MCF 10A (cell line): ENCODE data around the gene SMIM38. TPM values are rescaled to one million over a fixed set of nuclear protein-coding genes. Genes with fewer than 3 reads are reported as not detected.
A peak's percentile ranks its signal among the peaks of the same experiment; 100 is the strongest.

ENCODE experiments used
- BruUV-seq: library from RNA; stranded (reverse); fragments of 400-500 nt; replicated peaks from 2 replicates; lab custom pipeline; 2021; lab: Mats Ljungman, UMichigan
- CTCF ChIA-PET: fragments of 300-600 bp; sonication (Branson Sonifier 250); formaldehyde crosslinking; extraction: SDS; loops from one replicate; lab custom pipeline; 2021; ENCODE audit warnings: antibody characterized with exemption, inconsistent platforms; lab: Yijun Ruan, JAX
- POLR2A ChIA-PET: fragments of 300-600, 350-650 bp; sonication (Branson Sonifier 250); formaldehyde crosslinking; extraction: SDS; loops from one replicate; lab custom pipeline; 2020; ENCODE audit warnings: antibody characterized with exemption, inconsistent platforms; lab: Yijun Ruan, JAX
- DNase-seq: peaks from one replicate; pipeline ENCODE4 v3.0.0-alpha.2; 2018; ENCODE audit not compliant: unreplicated experiment
- H3K27ac Mint-ChIP-seq: one replicate; pipeline ENCODE4 v1.8.0; 2022; ENCODE audit warnings: mild to moderate bottlenecking, low read depth, mixed read lengths; ENCODE audit not compliant: unreplicated experiment
- H3K27me3 Mint-ChIP-seq: one replicate; pipeline ENCODE4 v1.8.0; 2022; ENCODE audit warnings: mixed read lengths; ENCODE audit not compliant: insufficient read depth, unreplicated experiment
- H3K36me3 Mint-ChIP-seq: one replicate; pipeline ENCODE4 v1.8.0; 2022; ENCODE audit warnings: mild to moderate bottlenecking, moderate library complexity, mixed read lengths; ENCODE audit not compliant: insufficient read depth, unreplicated experiment
- H3K4me1 Mint-ChIP-seq: one replicate; pipeline ENCODE4 v1.8.0; 2022; ENCODE audit warnings: mixed read lengths; ENCODE audit not compliant: insufficient read depth, unreplicated experiment
- H3K4me3 Mint-ChIP-seq: one replicate; pipeline ENCODE4 v1.8.0; 2022; ENCODE audit warnings: mild to moderate bottlenecking, moderate library complexity, mixed read lengths; ENCODE audit not compliant: unreplicated experiment
- H3K9me3 Mint-ChIP-seq: one replicate; pipeline ENCODE4 v1.8.0; 2022; ENCODE audit warnings: mixed read lengths; ENCODE audit not compliant: unreplicated experiment
- intact Hi-C: fragments of 100-400 bp; cut with micrococcal nuclease; formaldehyde crosslinking; loops from 2 replicates; pipeline ENCODE4 v1.14.1; 2022
- total RNA-seq: library from RNA; stranded (reverse); gene quantifications from 2 replicates; pipeline ENCODE4 v1.2.3, GENCODE V29; 2022
- TF ChIP-seq, protein P1 (sequence below): fragments of 200-600 bp; IDR thresholded peaks from one replicate; pipeline ENCODE4 v1.8.0; 2022; ENCODE audit warnings: antibody characterized with exemption, mild to moderate bottlenecking; ENCODE audit not compliant: unreplicated experiment

Gene SMIM38
- total RNA-seq, 1 experiment from 2014 or later: not detected

DNA sequence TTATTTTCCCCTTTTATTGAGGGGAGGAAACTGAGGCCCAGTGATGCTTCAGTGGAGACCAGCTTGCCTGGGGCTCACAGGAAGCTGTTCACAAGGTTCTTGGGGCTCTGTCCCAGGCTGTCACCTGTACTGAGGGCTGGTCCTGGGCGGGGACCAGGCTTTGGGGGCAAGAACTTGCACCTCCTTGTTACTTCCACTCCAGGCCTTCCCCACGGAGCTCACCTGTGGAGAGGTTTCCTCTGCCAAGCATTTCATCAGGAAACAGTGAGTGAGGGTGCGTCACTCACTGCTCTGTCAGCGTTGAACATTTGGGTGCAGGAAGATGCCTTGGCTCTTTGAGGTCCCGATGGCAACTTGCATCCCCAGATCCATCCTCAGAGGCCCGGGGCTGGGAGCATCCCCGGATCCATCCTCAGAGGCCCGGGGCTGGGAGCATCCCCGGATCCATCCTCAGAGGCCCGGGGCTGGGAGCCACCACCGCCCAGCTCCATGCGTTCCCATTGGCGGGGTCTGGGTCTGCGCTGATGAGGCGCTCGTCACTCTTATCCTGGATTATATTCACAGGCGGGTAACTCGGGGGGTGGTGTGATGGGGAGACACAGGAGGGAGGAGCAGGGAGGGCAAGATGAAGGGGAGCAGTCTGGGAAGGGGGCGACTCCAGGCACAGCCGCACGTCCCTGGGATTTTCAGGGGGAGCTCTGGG, 1.4 kb upstream of the SMIM38 start:
- H3K9me3 Mint-ChIP-seq: peaks cover 12% of the 10 kb centered on the region
- H3K27me3 Mint-ChIP-seq: no peaks in the 10 kb centered on the region
- no peak for DNase-seq
- POLR2A ChIA-PET: no interaction called here
- TF ChIP-seq, protein P1, sequence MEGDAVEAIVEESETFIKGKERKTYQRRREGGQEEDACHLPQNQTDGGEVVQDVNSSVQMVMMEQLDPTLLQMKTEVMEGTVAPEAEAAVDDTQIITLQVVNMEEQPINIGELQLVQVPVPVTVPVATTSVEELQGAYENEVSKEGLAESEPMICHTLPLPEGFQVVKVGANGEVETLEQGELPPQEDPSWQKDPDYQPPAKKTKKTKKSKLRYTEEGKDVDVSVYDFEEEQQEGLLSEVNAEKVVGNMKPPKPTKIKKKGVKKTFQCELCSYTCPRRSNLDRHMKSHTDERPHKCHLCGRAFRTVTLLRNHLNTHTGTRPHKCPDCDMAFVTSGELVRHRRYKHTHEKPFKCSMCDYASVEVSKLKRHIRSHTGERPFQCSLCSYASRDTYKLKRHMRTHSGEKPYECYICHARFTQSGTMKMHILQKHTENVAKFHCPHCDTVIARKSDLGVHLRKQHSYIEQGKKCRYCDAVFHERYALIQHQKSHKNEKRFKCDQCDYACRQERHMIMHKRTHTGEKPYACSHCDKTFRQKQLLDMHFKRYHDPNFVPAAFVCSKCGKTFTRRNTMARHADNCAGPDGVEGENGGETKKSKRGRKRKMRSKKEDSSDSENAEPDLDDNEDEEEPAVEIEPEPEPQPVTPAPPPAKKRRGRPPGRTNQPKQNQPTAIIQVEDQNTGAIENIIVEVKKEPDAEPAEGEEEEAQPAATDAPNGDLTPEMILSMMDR: no peak
- H3K36me3 Mint-ChIP-seq: no peaks in the 10 kb centered on the region
- no peak overlapping the region for H3K4me3 Mint-ChIP-seq
- CTCF ChIA-PET: no interaction called here
- no peak overlapping the region for H3K27ac Mint-ChIP-seq
- H3K4me1 Mint-ChIP-seq: peaks cover 5% of the 10 kb centered on the region
- intact Hi-C loops: no loop called here
- BruUV-seq: no TSS peak

DNA sequence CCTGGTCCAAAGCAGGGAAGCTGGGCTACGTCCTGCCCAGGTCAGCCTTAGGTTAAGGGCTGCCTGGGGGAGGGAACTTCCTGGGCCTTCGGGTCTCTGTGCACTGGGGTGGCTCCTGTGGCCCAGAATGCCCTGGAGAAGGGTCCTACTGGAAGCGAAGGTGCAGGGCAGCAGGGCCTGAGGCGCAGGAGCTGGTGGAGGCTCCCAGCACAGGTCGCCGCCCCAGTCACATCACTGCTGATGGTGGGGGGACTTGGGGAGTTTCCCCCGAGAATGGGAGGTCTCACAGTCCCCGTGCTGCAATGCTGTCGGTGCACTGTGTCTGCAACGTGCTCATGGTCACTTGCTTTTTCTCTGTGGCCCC, 815 bp upstream of the SMIM38 start:
- intact Hi-C loops: no loop called here
- no peaks in the 10 kb centered on the region for H3K27me3 Mint-ChIP-seq
- no peaks in the 10 kb centered on the region for H3K36me3 Mint-ChIP-seq
- CTCF ChIA-PET: no interaction called here
- peaks cover 5% of the 10 kb centered on the region for H3K4me1 Mint-ChIP-seq
- no peak overlapping the region for H3K4me3 Mint-ChIP-seq
- POLR2A ChIA-PET: no interaction called here
- H3K9me3 Mint-ChIP-seq: peaks cover 11% of the 10 kb centered on the region
- no peak for DNase-seq
- H3K27ac Mint-ChIP-seq: no peak overlapping the region
- no TSS peak for BruUV-seq
- TF ChIP-seq, protein P1: no peak

DNA sequence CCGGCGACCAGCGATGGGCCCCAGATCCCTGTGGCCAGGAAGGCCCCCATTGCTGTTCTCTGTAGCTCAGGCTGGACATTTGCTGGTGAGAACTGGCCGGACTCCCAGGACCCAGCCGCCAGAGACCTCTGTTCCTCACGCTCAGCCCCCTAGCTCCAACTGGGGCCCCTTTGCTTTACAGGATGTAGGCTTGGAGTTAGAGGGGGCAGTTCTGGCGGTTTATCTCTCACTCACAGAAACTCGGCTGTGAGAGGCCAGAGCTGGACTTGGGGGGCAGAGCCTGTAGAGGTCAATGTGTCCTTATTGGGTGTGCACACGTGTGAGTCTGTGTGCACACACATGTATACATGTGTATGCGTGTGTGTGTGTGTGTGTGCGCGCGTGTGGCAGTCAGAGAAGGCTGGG, 502 bp downstream of the SMIM38 start:
- no peak overlapping the region for H3K4me3 Mint-ChIP-seq
- no peak for DNase-seq
- POLR2A ChIA-PET: no interaction called here
- TF ChIP-seq, protein P1: no peak
- H3K4me1 Mint-ChIP-seq: peaks cover 5% of the 10 kb centered on the region
- no peaks in the 10 kb centered on the region for H3K27me3 Mint-ChIP-seq
- CTCF ChIA-PET: interaction anchor here (0.5 to 1.0 kb wide), 2 partner anchors 24 to 435 kb away, joined by 3 read pairs; no protein-coding TSS in a partner anchor
- intact Hi-C loops: no loop called here
- no peak overlapping the region for H3K27ac Mint-ChIP-seq
- no peaks in the 10 kb centered on the region for H3K9me3 Mint-ChIP-seq
- no peaks in the 10 kb centered on the region for H3K36me3 Mint-ChIP-seq
- no TSS peak for BruUV-seq

DNA sequence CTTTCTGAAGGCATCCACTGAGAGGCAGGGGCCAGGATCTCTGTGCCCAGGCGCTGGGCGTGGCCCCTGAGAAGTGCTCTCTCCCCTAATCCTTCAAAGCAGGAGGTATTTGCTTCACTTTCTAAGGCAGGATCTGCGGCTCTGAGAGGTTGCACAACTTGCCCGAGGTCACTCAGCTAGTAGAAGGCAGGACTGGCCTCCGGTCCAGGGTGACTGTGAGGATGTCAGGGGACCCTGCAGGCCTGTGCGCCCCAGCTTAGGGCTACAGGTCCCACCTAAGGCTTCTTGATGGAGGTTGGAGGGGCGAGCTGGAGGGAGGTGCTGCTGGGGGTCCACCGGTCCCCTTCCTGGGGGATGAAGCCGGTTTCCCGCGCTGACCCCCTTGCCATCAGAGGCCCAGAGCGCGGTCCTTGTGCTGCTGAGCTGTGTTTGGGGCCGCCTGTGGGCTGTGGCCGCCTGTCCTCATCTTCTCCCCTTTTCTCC, 979 bp downstream of the SMIM38 start:
- Mint-ChIP-seq H3K4me3 (no peak overlapping the region), H3K27me3 (no peaks in the 10 kb centered on the region), H3K27ac (no peak overlapping the region), H3K4me1 (peaks cover 5% of the 10 kb centered on the region), H3K36me3 (peaks cover under 1% of the 10 kb centered on the region), H3K9me3 (no peaks in the 10 kb centered on the region)
- intact Hi-C loops: no loop called here
- TF ChIP-seq, protein P1: no peak
- POLR2A ChIA-PET: no interaction called here
- peak; percentile 32 for DNase-seq
- no TSS peak for BruUV-seq
- CTCF ChIA-PET: interaction anchor here (0.5 kb wide), 1 partner anchor 434 kb away, joined by 3 read pairs; no protein-coding TSS in a partner anchor
